WTC11 (cell line): ENCODE results near the gene MTHFD2. TPM values are rescaled to one million over a fixed set of nuclear protein-coding genes. Genes with fewer than 3 reads are reported as not detected.
A peak's percentile ranks its signal among the peaks of the same experiment; 100 is the strongest.

Experiments used
- ATAC-seq: fragments of 200-7000 bp; cut with Tn5 transposase; 2 replicates; pipeline ENCODE4 v1.10.0; 2021; ENCODE audit warnings: mild to moderate bottlenecking, moderate library complexity
- CTCF ChIA-PET: fragments of 300-600 bp; sonication (Branson Sonifier 250); formaldehyde crosslinking; loops from one replicate; lab custom pipeline; 2021; ENCODE audit warnings: antibody characterized with exemption; lab: Charles Lee
- POLR2A ChIA-PET: fragments of 350-600 bp; sonication (Branson Sonifier 250); formaldehyde crosslinking; loops from one replicate; lab custom pipeline; 2021; ENCODE audit warnings: antibody characterized with exemption; lab: Charles Lee
- DNase-seq: peaks from one replicate; pipeline ENCODE4 v3.0.0; 2021; ENCODE audit warnings: low spot score
- H3K27ac Mint-ChIP-seq: 2 replicates; pipeline ENCODE4 v1.8.0; 2021; ENCODE audit warnings: mixed read lengths
- H3K27me3 Mint-ChIP-seq: 2 replicates; pipeline ENCODE4 v1.8.0; 2021; ENCODE audit warnings: low read depth, mild to moderate bottlenecking, moderate library complexity, mixed read lengths
- H3K36me3 Mint-ChIP-seq: 2 replicates; pipeline ENCODE4 v1.8.0; 2021; ENCODE audit warnings: mixed read lengths
- H3K4me1 Mint-ChIP-seq: 2 replicates; pipeline ENCODE4 v1.8.0; 2022; ENCODE audit warnings: mixed read lengths
- H3K4me3 Mint-ChIP-seq: 2 replicates; pipeline ENCODE4 v1.8.0; 2021; ENCODE audit warnings: mild to moderate bottlenecking, moderate library complexity, mixed read lengths
- H3K9me3 Mint-ChIP-seq: 2 replicates; pipeline ENCODE4 v1.8.0; 2021; ENCODE audit warnings: mixed read lengths
- ARID4B ChIP-seq: sonication (generic); formaldehyde crosslinking; IDR thresholded peaks from 2 replicates; pipeline ENCODE4 v1.8.0; 2023; ENCODE audit warnings: missing genetic modification reagents, mild to moderate bottlenecking, borderline replicate concordance
- ATF2 ChIP-seq: sonication (generic); formaldehyde crosslinking; IDR thresholded peaks from 2 replicates; pipeline ENCODE4 v1.8.1; 2022; ENCODE audit warnings: low read depth, missing genetic modification reagents, borderline replicate concordance
- CDX4 ChIP-seq: fragments of 250-450 bp; sonication (Bioruptor Pico); IDR thresholded peaks from 2 replicates; pipeline ENCODE4 v1.9.0; 2021; ENCODE audit warnings: moderate library complexity, mild to moderate bottlenecking, inconsistent platforms, borderline replicate concordance
- EMX1 ChIP-seq: fragments of 250-450 bp; sonication (Bioruptor Pico); IDR thresholded peaks from 2 replicates; pipeline ENCODE4 v1.8.0; 2021; ENCODE audit warnings: mild to moderate bottlenecking
- ETV6 ChIP-seq: sonication (generic); formaldehyde crosslinking; IDR thresholded peaks from 2 replicates; pipeline ENCODE4 v1.8.1; 2022; ENCODE audit warnings: mild to moderate bottlenecking, missing genetic modification reagents
- FOXP4 ChIP-seq: sonication (generic); formaldehyde crosslinking; IDR thresholded peaks from 2 replicates; pipeline ENCODE4 v1.8.0; 2022; ENCODE audit warnings: mild to moderate bottlenecking, missing genetic modification reagents
- NFATC4 ChIP-seq: fragments of 250-450 bp; sonication (Bioruptor Pico); IDR thresholded peaks from 2 replicates; pipeline ENCODE4 v1.9.0; 2021; ENCODE audit warnings: mild to moderate bottlenecking
- NFYB ChIP-seq: sonication (generic); formaldehyde crosslinking; conservative IDR thresholded peaks from 2 replicates; pipeline ENCODE4 v1.8.0; 2022; ENCODE audit warnings: low read depth, missing genetic modification reagents
- NR2C2 ChIP-seq: sonication (generic); formaldehyde crosslinking; IDR thresholded peaks from 2 replicates; pipeline ENCODE4 v1.8.0; 2022; ENCODE audit warnings: mild to moderate bottlenecking, missing genetic modification reagents
- OVOL2 ChIP-seq: fragments of 250-450 bp; sonication (Bioruptor Pico); IDR thresholded peaks from 2 replicates; pipeline ENCODE4 v1.9.0; 2021; ENCODE audit warnings: mild to moderate bottlenecking, borderline replicate concordance
- USF1 ChIP-seq: sonication (generic); formaldehyde crosslinking; IDR thresholded peaks from 2 replicates; pipeline ENCODE4 v1.8.0; 2022; ENCODE audit warnings: mild to moderate bottlenecking, missing genetic modification reagents
- ZNF138 ChIP-seq: sonication (generic); formaldehyde crosslinking; conservative IDR thresholded peaks from 2 replicates; pipeline ENCODE4 v1.8.1; 2022; ENCODE audit warnings: mild to moderate bottlenecking, moderate library complexity, missing genetic modification reagents
- ZNF281 ChIP-seq: sonication (generic); formaldehyde crosslinking; IDR thresholded peaks from 2 replicates; pipeline ENCODE4 v1.8.0; 2023; ENCODE audit warnings: mild to moderate bottlenecking, missing genetic modification reagents
- ZNF317 ChIP-seq: sonication (generic); formaldehyde crosslinking; IDR thresholded peaks from 2 replicates; pipeline ENCODE4 v1.8.1; 2023; ENCODE audit warnings: low read depth, mild to moderate bottlenecking, moderate library complexity, missing genetic modification reagents, borderline replicate concordance
- total RNA-seq: library from RNA; stranded (reverse); gene quantifications from 3 replicates; pipeline ENCODE4 v1.2.3, GENCODE V29; 2021

Gene MTHFD2
- total RNA-seq, 1 experiment from 2014 or later: 251 TPM

GRCh38 chr2:74221604-74222299, 23.3 kb downstream of the MTHFD2 start:
- ATAC-seq (peak; percentile 13), DNase-seq (no peak)
- Mint-ChIP-seq H3K27ac (no peak overlapping the region), H3K36me3 (peaks cover 27% of the 10 kb centered on the region), H3K4me3 (no peak overlapping the region), H3K4me1 (peaks cover 7% of the 10 kb centered on the region; the same call in 1 of the 2 replicates)
- ChIA-PET POLR2A (interaction anchor here (0.5 to 0.7 kb wide), 2 partner anchors 11 to 22 kb away, joined by 3 read pairs; no protein-coding TSS in a partner anchor), CTCF (no interaction called here)
- 0 out of 2 replicates have a peak, but pooled peaks have one; percentile 61 for TF ChIP-seq EMX1 (CRISPR knock-in tag)
- no peak for TF ChIP-seq ETV6 (CRISPR knock-in tag)
- TF ChIP-seq ATF2: no peak
- TF ChIP-seq ARID4B (CRISPR knock-in tag): no peak
- TF ChIP-seq NFATC4 (CRISPR knock-in tag): 0 out of 2 replicates have a peak, but pooled peaks have one; percentile 16
- TF ChIP-seq NR2C2 (CRISPR knock-in tag): 0 out of 2 replicates have a peak, but pooled peaks have one; percentile 0
- no peak for TF ChIP-seq OVOL2 (CRISPR knock-in tag)
- TF ChIP-seq USF1: no peak
- no peak for TF ChIP-seq NFYB (CRISPR knock-in tag)
- TF ChIP-seq ZNF138 (CRISPR knock-in tag): no peak
- no peak for TF ChIP-seq CDX4 (CRISPR knock-in tag)
- TF ChIP-seq FOXP4 (CRISPR knock-in tag): no peak
- TF ChIP-seq ZNF281 (CRISPR knock-in tag): no peak
- no peak for TF ChIP-seq ZNF317 (CRISPR knock-in tag)
- TF ChIP-seq, all 79 proteins: peak for 3
- no peaks in the 10 kb centered on the region for H3K9me3 Mint-ChIP-seq
- no peaks in the 10 kb centered on the region for H3K27me3 Mint-ChIP-seq
